K562 (cell line): Measurements from ENCODE around the gene PTPRT. TPM values are rescaled to one million over a fixed set of nuclear protein-coding genes. Genes with fewer than 3 reads are reported as not detected.

Experiments used
- REST ChIP-seq, 2 experiments: fragments of 450-650 bp; formaldehyde crosslinking in 1 of 2; IDR thresholded peaks; 2 replicates each; pipeline versions ENCODE4 v1.4.0 to v1.6.1; 2014 to 2020; ENCODE audit warnings: mild to moderate bottlenecking in 2 of 2, borderline replicate concordance in 1 of 2, low read depth in 1 of 2
- polyA plus RNA-seq, 8 experiments: library from polyadenylated mRNA; depleted of rRNA in 4 of 8; stranded (reverse) in 5 of 8; unstranded in 3 of 8; fragments of >200 nt; fragmentation: Nextera tagmentation in 2 of 8; fragmentation: Illumina TruSeq in 1 of 8; extraction: Ambion mirVana in 2 of 8; extraction: Trizol in 1 of 8; gene quantifications; 2 replicates each; pipeline versions ENCODE4 v1.2.1 to v1.2.3, GENCODE V29; 2011 to 2014; ENCODE audit warnings: inconsistent platforms in 1 of 8, missing spikeins in 1 of 8
- total RNA-seq, 7 experiments: library from RNA; depleted of rRNA in 6 of 7; stranded (reverse); fragments of >200 nt in 6 of 7; fragmentation: Illumina TruSeq in 2 of 7; extraction: Trizol in 2 of 7; gene quantifications; 2 replicates each; pipeline versions ENCODE4 v1.2.1 to v1.2.3, GENCODE V29; 2011 to 2021; ENCODE audit warnings: low replicate concordance in 1 of 7

The PTPRT gene
- total and polyA plus RNA-seq, 9 of the 15 experiments (the other 6 are each of a cell fraction or from before 2014, with no cell fraction given) = not detected

GRCh38 chr20:43040427-43040826 is 149.3 kb downstream of the PTPRT start (continued):
- TF ChIP-seq REST (IDR thresholded peaks at IDR 0.05; ENCODE audit: borderline replicate concordance) = peak; percentile 97
- TF ChIP-seq REST (CRISPR knock-in tag; IDR thresholded peaks at IDR 0.05; ENCODE audit: low read depth) = peak; percentile 83
